Retina (tissue), 1 donor: Measurements from ENCODE around the gene COL6A1.
"Not testable (repeated sequence)": the region's sequence is repeated elsewhere in the genome, so short reads cannot be mapped to it uniquely, and the experiment has no call there.

Source experiments
- DNase-seq: peaks from one replicate; pipeline ENCODE4 v3.0.0-alpha.2; 2016

The COL6A1 gene

DNA sequence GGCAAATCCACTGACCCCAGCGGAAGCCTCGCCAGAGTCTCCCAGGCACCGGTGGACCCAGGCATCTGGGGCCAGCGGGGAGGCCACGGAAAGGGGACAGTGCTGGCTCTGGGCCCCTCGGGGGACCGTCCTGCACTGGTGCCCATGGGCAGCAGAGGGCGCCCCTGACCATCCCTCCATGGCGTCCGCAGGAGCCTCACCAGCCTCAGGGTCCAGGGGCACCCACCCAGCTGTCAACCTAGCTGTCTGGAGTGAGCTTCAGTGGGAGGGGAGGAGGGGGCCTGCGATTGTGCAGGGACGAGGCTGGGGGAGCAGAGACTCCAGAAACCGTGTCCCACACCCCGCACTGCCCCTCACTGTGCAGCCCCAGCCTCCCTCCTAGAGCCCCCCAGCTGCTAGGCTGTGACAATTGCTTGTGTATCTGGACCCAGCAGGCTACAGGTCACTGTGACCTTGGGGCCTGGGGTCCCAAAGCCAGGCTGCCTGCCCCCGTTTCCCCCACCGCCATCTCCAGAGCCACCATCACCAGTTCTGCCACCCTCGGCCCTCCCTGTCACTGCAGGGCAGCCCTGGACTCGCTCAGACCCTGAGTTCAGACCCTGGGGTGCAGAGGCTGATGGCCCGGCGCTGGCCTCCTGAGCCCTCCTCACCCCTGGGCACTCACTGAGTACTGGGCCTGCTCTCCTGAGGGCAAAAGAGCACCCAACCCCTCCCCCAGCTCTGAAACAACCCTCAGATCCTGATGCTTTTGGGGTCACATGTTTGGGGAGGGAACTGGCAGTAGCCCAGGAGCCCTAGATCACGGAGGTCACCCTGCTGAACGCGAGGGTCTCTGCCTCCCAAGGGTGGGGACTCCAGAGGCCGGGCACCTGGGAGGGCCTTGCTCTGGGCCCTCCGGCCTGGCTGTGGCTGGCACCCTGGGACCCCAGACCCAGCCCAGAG, 10.6 kb upstream of the COL6A1 start:
- peak; percentile 89 for DNase-seq

GRCh38 chr21:45971616-45972352, 9.8 kb upstream of the COL6A1 start:
- no peak for DNase-seq

GRCh38 chr21:45972353-45972715, 9.2 kb upstream of the COL6A1 start:
- no peak for DNase-seq

DNA sequence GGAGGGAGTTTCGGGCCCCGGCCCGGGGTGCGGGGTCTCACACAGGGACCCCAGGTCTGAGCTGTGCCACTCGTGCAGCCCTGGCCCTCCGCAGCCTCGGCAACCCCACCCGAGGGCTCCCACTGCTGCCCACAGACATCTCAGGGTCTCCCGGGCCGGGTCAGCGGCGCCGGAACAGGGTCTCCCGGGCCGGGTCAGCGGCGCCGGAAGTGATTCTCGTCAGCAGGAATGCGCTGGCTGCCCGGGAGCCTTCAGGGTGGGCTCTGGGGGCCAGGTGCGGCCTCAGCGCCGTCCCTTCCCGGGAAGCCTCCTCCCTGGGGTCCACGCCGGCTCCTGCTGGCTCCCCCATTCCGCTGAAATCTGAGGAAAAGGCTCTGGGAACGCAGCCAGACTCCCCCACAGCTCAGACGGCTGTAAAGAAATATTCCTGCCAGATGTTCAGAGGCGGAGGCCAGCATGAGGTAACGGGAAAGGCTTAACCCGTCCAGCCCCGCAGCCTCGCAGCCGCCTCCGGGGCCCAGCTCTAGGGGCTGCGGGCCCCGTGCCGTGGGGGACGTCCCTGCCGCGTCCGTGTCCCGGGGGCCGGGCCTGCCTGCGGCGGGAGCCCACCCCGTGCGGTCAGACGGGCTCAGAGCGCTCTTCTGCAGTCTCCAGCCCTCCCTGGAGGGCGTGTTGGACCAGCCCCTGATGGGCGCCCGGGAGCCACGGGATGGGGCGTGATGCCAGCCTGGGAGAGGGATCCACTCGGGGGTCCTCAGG, 8.7 kb upstream of the COL6A1 start:
- DNase-seq, result no peak

DNA sequence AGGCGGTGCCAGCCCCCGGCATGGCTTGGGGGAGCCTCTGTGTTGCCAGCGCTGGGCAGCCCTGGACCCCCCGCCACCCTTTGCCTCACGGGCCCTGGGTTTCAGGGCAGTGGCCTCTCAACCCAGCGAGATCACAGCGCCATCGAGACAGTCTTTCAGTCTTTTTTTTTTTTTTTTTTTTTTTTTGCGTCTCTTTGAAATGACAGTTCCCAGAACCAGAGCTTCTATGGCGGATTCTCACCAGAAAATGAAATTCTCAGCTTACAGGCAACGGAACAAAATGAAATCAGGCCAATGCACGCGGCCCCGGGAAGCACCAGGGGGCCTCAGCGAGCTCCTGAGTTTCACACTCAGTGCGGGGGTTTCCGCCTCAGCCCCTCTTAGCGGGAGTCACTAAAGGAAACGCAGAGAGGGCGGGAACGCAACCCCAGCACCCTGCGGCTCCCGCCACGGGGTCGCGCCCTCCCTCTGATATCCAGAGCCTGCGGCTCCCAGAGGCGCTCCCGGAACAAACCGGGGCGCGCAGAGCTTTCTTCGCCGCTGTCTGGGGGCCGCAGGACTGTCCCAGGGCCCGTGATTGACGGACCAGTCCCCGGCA, 8.0 kb upstream of the COL6A1 start:
- DNase-seq, result peak; percentile 95

- peak; percentile 93 for DNase-seq
Observed at GRCh38 chr21:45974073-45975019, 7.2 kb upstream of the COL6A1 start.

DNA sequence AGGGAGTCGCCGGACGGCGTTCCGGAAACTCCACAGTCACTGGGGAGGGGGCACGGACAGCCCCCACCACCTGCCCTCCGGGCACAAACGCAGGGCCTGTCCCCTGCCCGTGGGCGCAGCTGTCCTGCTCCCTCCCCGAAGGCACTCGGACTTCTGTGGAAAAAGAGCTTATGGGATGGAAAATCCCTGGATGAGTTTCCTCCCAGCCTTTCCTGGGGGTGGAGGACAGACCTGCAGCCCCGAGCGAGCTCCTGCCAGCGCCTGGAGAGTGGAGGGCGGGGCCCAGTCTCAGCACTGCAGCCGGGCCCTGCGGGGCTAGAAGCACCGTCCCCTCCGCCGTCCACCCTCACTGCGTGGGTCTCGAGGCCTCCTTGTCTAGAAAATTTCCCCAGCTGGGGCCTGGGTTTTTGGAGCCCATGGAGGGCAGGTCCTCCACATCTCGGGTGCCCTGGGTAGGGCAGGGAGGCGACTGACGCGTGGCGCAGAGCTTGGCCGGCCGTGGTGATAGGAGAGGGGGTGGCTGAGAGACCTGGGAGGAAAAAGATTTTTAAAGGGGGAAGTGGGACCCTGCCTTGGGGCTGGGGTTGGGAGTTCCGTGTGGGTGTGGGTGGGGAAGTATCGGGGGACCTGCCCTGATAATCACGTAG, 6.4 kb upstream of the COL6A1 start:
- peak; percentile 54 for DNase-seq

GRCh38 chr21:45975667-45976409, 5.7 kb upstream of the COL6A1 start:
- DNase-seq, result not testable (repeated sequence)

GRCh38 chr21:45976701-45977311, 4.8 kb upstream of the COL6A1 start:
- no peak for DNase-seq

DNA sequence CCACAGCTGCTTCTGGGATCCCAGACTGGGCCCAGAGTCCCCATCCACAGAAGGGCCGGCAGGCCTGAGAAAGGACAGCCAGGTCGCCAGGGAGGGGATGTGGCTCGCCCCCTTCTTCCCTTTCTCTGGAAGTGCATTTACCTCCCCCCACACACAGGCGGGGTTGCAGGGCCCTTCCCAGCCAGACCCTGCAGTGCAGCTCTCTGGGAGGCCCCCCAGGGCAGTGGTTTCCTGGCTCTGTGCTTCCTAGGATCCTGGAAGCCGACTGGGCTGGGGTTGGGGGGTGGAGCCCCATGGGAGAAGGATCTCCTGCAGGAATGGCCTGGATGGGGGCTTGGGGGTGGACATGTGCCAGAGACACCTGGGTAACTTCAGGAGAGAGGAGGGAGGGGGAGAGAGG, 4.2 kb upstream of the COL6A1 start:
- DNase-seq, result peak; percentile 39

DNA sequence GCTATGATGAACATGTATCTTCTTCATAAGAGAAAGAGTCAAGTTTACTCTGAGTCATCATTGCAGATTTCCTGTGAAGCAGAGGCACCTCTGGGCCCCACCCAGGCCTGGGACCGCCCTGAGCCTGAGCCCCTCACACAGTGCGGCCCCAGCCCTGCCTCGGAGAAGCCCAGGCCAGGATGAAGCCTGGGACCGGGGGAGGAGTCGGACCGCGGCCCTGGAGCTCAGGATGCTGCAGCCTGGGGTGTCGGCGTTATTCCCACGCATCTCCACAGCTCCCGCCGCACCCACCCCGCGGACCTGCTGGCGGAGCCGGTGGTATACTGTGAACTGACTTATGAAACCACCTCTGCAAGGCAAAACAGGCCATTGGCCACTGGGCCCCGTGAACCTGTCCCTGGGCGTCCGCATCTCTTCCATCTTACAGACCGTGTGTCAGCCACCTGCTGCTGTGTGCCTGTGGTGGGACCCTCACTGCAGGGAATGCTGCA, 2.4 kb upstream of the COL6A1 start:
- no peak for DNase-seq

DNA sequence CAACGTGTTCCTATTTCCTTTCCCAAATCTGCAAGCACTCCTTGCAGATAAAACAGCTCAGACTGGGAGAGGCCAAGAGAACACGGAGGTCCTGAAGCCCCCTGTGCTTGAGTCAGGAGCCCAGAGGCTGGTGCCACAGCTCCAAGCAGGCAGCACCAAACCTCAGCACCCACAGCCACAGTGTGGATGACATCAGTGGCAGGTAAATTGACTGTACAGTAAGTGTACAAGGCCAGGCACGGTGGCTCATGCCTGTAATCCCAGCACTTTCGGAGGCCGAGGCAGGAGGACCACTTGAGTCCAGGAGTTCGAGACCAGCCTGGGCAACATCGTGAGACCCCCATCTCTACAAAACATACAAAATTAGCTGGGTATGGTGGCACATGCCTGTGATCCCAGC, 1.9 kb upstream of the COL6A1 start:
- DNase-seq, result no peak

DNA sequence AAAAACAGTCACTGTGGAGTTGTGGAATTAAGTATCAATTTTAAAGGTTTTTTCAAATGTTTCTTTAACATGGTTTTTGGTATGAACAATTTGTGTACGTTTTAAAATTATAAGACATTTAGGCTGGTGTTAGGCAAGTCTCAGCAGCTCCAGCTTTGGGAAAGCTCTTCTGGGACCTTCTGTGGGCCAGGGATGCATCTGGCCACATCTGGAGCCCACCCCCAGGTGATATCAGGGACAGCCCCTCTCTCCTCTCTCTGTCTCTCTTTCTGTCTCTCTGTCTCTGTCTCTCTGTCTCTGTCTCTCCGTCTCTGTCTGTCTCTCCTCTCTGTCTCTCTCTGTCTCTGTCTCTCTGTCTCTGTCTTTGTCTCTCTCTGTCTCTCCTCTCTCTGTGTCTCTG, 1.3 kb upstream of the COL6A1 start:
- DNase-seq, result no peak

- DNase-seq, result no peak
Observed at GRCh38 chr21:45980697-45981096, 873 bp upstream of the COL6A1 start.

DNA sequence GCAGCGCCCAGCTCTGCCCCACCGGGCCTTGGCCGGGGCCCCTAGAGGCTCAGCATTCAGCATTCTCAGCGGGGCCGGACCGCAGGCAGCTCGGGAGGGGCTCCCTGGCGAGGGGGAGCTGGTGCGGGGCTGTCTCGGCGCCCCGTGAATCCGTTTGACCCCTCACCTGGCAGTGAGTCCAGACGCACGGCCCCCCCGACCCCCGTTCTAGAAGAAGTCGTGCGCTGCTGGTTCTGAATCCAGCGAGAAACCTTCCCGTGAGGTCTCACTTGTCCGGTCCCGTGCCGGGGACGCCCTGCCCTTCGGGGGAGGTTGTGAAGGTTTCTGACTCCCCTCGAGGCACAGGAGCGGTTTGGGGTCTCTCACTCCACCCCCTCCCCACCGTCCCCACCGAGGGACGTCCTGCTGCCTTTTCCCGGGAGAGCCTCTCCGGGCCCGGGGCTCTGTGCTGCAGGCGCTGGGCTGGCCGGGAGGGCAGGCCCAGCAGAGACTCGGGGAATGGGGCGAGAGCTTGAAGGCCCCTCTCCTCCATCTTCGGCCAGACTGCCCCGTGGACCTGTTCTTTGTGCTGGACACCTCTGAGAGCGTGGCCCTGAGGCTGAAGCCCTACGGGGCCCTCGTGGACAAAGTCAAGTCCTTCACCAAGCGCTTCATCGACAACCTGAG, 655 bp downstream of the COL6A1 start:
- DNase-seq, result peak; percentile 68

DNA sequence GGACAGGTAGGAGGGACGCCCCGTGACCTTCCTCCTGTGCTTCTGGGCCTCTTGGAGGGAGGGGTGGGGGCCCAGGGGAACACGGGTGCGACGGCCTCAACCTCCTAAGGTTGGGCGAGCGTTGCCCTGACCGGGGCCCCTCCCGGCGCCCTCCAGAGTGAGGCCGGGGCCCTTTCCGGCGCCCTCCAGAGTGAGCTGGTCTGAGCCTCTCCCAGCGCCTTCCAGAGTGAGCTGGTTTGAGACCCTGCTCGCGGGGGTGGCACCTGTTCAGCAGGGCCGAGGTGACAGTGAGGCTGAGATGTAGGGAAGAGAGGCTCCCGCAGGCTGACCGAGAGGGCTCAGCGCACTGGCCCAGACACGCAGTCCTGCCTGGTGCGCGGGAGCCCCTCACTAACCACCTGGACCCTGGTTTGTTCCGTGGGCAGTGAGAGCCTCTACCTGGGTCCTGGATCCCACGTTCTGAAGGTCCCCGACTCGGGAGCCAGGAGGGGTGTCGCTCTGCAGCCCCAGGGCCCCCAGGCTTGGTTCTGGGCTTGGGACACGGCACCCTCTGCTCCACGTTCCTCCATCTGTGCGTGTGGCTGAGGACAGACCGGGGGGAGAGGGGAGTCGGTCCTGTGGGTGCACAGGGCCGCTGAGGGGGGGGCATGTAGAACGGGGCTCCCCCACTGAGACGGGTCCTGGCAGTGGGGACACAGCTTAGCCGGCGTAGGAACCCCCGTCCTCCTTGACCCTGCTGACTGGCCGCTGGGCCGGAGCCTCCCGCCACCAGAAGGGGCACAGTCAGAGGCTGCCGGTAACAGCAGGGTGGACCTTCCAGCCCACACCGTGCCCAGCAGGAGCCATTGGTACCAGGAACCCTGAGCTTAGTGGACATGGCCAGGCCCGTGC, 1.4 kb downstream of the COL6A1 start:
- peak; percentile 53 for DNase-seq

- DNase-seq, result no peak
Observed at GRCh38 chr21:45983649-45983965, 2.0 kb downstream of the COL6A1 start.

DNA sequence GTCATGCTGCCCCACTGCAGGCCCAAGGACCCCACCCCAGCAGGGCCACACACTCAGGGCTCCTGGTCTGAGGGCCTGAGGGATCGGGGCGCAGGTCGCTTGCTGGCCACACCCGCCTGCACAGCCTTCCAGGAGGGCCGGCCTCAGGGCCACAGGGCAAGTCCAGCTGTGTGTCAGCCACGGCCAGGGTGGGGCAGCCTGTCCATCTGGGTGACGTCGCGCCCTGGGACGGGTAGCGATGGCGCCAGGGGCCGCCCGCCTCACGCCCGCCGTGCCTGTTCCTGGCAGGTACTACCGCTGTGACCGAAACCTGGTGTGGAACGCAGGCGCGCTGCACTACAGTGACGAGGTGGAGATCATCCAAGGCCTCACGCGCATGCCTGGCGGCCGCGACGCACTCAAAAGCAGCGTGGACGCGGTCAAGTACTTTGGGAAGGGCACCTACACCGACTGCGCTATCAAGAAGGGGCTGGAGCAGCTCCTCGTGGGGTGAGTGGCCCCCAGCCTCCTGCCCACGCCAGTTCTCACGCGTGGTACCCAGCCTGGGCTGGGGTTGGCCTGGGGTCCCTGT, 2.5 kb downstream of the COL6A1 start:
- no peak for DNase-seq
